Right lobe of liver (tissue), 4 donors: ENCODE results near the gene SUGCT.

ENCODE experiments used
- CTCF ChIP-seq, 4 donors: fragments of 200-600 bp in 3 of 4; fragments of 450-650 bp in 1 of 4; IDR thresholded peaks; one replicate each; pipeline versions ENCODE4 v1.5.1 to v1.8.0; 2016 to 2022; ENCODE audit warnings: antibody characterized with exemption in 4 of 4, mild to moderate bottlenecking in 2 of 4
- POLR2A ChIP-seq: fragments of 450-650 bp; IDR thresholded peaks from one replicate; pipeline ENCODE4 v1.6.1; 2017; ENCODE audit warnings: antibody characterized with exemption, mild to moderate bottlenecking
- donor health status: DM: no; HTN: no; CAD: no.
- donor health status: DM: no; HTN: no; CAD: no.
- donor health status: DM: no; HTN: yes; CAD: no.

GRCh38 chr7:40704172-40704571 is 569.4 kb downstream of the SUGCT start:
- TF ChIP-seq CTCF (IDR thresholded peaks at IDR 0.05) (no peak), POLR2A (no peak)
